IPS-20b (cell line): ENCODE data around the gene HPCAL1.

ENCODE experiments used
- H3K27ac ChIP-seq: one replicate; pipeline ENCODE4 v1.5.1; 2013; ENCODE audit warnings: low read length
- H3K27me3 ChIP-seq: 2 replicates; pipeline ENCODE4 v1.6.1; 2013; ENCODE audit warnings: mild to moderate bottlenecking, low read length, inconsistent platforms; ENCODE audit not compliant: insufficient read depth
- H3K36me3 ChIP-seq: 2 replicates; pipeline ENCODE4 v1.6.1; 2013; ENCODE audit warnings: low read depth, mild to moderate bottlenecking, inconsistent platforms, low read length, moderate library complexity; ENCODE audit not compliant: insufficient read depth
- H3K4me1 ChIP-seq: 2 replicates; pipeline ENCODE4 v1.6.1; 2013; ENCODE audit warnings: mild to moderate bottlenecking, control low read depth, inconsistent platforms, low read length, moderate library complexity; ENCODE audit not compliant: insufficient read depth
- H3K4me3 ChIP-seq: 2 replicates; pipeline ENCODE4 v1.5.1; 2013; ENCODE audit warnings: mild to moderate bottlenecking, low read length, inconsistent platforms
- H3K9ac ChIP-seq: 2 replicates; pipeline ENCODE4 v1.6.1; 2013; ENCODE audit warnings: low read depth, mild to moderate bottlenecking, inconsistent platforms, low read length, moderate library complexity
- H3K9me3 ChIP-seq: 2 replicates; pipeline ENCODE4 v1.6.1; 2013; ENCODE audit warnings: mild to moderate bottlenecking, low read depth, low read length, inconsistent platforms; ENCODE audit not compliant: insufficient read depth

HPCAL1 gene

GRCh38 chr2:10271946-10272345 is 30.8 kb upstream of the HPCAL1 start:
- H3K4me1 ChIP-seq, result no peaks in the 10 kb centered on the region
- H3K27me3 ChIP-seq, result no peaks in the 10 kb centered on the region
- no peak overlapping the region for H3K9ac ChIP-seq
- no peaks in the 10 kb centered on the region for H3K36me3 ChIP-seq
- no peaks in the 10 kb centered on the region for H3K9me3 ChIP-seq
- no peak overlapping the region for H3K27ac ChIP-seq
- H3K4me3 ChIP-seq, result no peak overlapping the region

GRCh38 chr2:10272464-10272863 is 30.2 kb upstream of the HPCAL1 start:
- Histone ChIP-seq H3K27ac (no peak overlapping the region), H3K9ac (no peak overlapping the region), H3K27me3 (no peaks in the 10 kb centered on the region), H3K4me1 (no peaks in the 10 kb centered on the region), H3K36me3 (no peaks in the 10 kb centered on the region), H3K4me3 (no peak overlapping the region), H3K9me3 (no peaks in the 10 kb centered on the region)

- Histone ChIP-seq H3K27me3 (no peaks in the 10 kb centered on the region), H3K36me3 (no peaks in the 10 kb centered on the region), H3K9ac (no peak overlapping the region), H3K4me1 (no peaks in the 10 kb centered on the region), H3K27ac (no peak overlapping the region), H3K9me3 (no peaks in the 10 kb centered on the region), H3K4me3 (no peak overlapping the region)
These were observed 29.2 kb upstream of the HPCAL1 start for GRCh38 chr2:10273215-10274175.

- no peaks in the 10 kb centered on the region for H3K36me3 ChIP-seq
- no peaks in the 10 kb centered on the region for H3K4me1 ChIP-seq
- no peaks in the 10 kb centered on the region for H3K27me3 ChIP-seq
- H3K27ac ChIP-seq, result no peak overlapping the region
- no peaks in the 10 kb centered on the region for H3K9me3 ChIP-seq
- H3K9ac ChIP-seq, result no peak overlapping the region
- no peak overlapping the region for H3K4me3 ChIP-seq
These were observed 28.3 kb upstream of the HPCAL1 start for GRCh38 chr2:10274376-10274775.

- H3K9me3 ChIP-seq, result no peaks in the 10 kb centered on the region
- no peaks in the 10 kb centered on the region for H3K4me1 ChIP-seq
- no peak overlapping the region for H3K9ac ChIP-seq
- no peaks in the 10 kb centered on the region for H3K36me3 ChIP-seq
- no peak overlapping the region for H3K27ac ChIP-seq
- no peak overlapping the region for H3K4me3 ChIP-seq
- H3K27me3 ChIP-seq, result no peaks in the 10 kb centered on the region
These were observed 27.5 kb upstream of the HPCAL1 start for GRCh38 chr2:10274983-10275802.

GRCh38 chr2:10276481-10277292 is 26.0 kb upstream of the HPCAL1 start:
- Histone ChIP-seq H3K4me3 (no peak overlapping the region), H3K4me1 (no peaks in the 10 kb centered on the region; the same call in 1 of the 2 replicates), H3K9me3 (no peaks in the 10 kb centered on the region), H3K9ac (no peak overlapping the region), H3K36me3 (no peaks in the 10 kb centered on the region), H3K27me3 (no peaks in the 10 kb centered on the region), H3K27ac (no peak overlapping the region)

GRCh38 chr2:10277293-10278028 is 25.2 kb upstream of the HPCAL1 start:
- Histone ChIP-seq H3K27ac (no peak overlapping the region), H3K4me3 (no peak overlapping the region), H3K27me3 (no peaks in the 10 kb centered on the region), H3K9ac (no peak overlapping the region), H3K9me3 (no peaks in the 10 kb centered on the region), H3K4me1 (peaks cover 3% of the 10 kb centered on the region; the same call in 1 of the 2 replicates), H3K36me3 (no peaks in the 10 kb centered on the region)

- H3K9me3 ChIP-seq, result no peaks in the 10 kb centered on the region
- H3K27ac ChIP-seq, result no peak overlapping the region
- no peak overlapping the region for H3K4me3 ChIP-seq
- H3K27me3 ChIP-seq, result no peaks in the 10 kb centered on the region
- no peaks in the 10 kb centered on the region for H3K36me3 ChIP-seq
- peaks cover 3% of the 10 kb centered on the region; the same call in 1 of the 2 replicates for H3K4me1 ChIP-seq
- no peak overlapping the region for H3K9ac ChIP-seq
These were observed 24.5 kb upstream of the HPCAL1 start for GRCh38 chr2:10278029-10278762.

GRCh38 chr2:10278763-10279471 is 23.8 kb upstream of the HPCAL1 start:
- Histone ChIP-seq H3K4me3 (no peak overlapping the region), H3K27me3 (no peaks in the 10 kb centered on the region), H3K36me3 (no peaks in the 10 kb centered on the region), H3K4me1 (peaks cover 3% of the 10 kb centered on the region; the same call in 1 of the 2 replicates), H3K9ac (no peak overlapping the region), H3K9me3 (no peaks in the 10 kb centered on the region), H3K27ac (no peak overlapping the region)

GRCh38 chr2:10279472-10279870 is 23.2 kb upstream of the HPCAL1 start:
- no peaks in the 10 kb centered on the region for H3K36me3 ChIP-seq
- H3K27ac ChIP-seq, result no peak overlapping the region
- no peaks in the 10 kb centered on the region for H3K27me3 ChIP-seq
- no peak overlapping the region for H3K9ac ChIP-seq
- H3K4me1 ChIP-seq, result peaks cover 3% of the 10 kb centered on the region; the same call in 1 of the 2 replicates
- H3K9me3 ChIP-seq, result no peaks in the 10 kb centered on the region
- H3K4me3 ChIP-seq, result no peak overlapping the region
